ENCODE data around the gene RPS27L.
"Not testable (repeated sequence)": the region's sequence is repeated elsewhere in the genome, so short reads cannot be mapped to it uniquely, and the experiment has no call there.

Gene RPS27L

DNA sequence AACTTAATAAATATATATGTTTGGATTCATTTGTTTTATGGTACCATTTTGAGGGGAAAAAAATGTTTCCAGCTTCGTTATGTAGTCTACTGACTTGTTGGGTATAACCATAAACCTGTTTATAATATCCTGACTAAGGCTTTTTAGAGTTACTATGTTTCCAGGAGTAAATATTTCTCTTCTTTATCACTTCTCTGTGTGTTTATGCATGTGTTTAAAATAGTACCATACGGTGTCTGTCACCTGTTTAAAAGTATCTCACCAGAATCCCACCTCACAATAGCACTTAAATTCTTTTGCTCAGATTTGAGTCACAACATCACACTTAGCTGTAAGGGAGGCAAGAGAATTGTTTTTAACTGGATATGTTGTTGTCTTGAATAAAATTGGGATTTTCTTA is 20.5 kb downstream of the RPS27L start:
- no peak for DNase-seq (ENCODE audit: low spot score)

DNA sequence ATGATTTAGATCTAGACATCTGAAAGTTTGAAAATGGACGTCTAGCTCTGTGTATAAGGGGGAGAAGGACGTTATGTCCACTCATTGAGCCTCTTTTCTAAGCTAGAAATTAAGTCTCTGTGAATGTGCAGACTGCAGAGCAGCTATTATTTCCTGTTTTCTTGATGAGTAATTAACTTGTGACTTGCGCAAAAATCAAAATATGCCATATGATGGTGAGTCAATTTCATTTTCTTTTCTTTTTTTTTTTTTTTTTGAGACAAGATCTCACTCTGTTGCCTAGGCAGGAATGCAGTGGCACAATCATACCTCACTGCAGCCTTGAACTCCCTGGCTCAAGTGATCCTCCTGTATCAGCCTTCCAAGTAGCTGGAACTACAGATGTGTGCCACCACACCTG is 21.5 kb downstream of the RPS27L start:
- no peak for DNase-seq (ENCODE audit: low spot score)

DNA sequence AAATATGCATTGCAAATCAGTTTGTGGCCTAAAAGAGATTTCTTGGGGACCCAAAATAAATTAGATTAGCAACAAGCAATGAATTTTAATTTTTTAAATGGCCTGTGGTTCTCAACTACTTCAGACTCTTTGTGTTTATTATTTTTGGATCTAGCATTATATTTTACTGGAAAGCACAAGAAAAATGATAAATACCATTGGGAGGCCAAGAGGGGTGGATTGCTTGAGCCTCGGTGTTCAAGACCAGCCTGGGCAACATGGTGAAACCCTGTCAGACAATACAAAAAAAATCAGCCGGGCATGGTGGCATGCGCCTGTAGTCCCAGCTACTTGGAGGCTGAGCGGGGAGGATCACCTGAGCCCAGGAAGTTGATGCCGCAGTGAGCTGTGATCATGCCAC is 22.0 kb downstream of the RPS27L start:
- DNase-seq (ENCODE audit: low spot score), result no peak

DNA sequence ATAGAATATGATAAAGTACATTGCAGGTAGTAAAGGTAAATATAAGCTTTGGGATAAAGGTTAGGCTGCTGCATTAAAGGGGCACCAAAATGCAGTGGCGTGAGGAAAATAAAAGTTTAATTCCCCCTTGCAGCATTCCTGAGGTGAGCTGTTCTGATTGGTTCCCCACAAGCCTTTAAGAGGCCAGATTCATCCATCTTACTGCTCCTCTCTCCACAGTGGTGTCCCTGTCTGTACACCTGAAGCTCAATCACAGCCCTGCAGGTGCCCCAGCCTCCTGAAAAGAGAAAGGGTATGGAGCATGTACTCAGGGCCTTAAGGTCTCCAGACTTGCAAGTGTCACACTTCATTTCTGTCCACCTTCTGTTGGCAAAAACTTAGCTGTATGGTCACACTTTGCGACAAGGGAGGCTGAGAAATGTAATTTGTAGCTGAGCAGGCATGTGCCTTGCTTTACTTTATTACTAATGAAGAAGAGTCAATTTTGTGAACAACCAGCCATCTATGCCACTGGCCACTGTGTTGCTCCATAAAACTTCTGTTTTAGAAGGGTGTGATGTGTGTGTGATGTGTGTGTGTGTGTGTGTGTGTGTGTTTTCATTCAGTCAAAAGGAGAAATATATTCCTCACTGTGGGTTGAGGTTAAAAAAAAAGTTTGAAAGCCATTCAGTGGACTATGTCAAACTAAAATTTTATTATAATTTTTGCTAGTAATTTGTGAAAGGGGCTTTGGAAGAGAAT is 22.9 kb downstream of the RPS27L start:
- no peak for DNase-seq (ENCODE audit: low spot score)

DNA sequence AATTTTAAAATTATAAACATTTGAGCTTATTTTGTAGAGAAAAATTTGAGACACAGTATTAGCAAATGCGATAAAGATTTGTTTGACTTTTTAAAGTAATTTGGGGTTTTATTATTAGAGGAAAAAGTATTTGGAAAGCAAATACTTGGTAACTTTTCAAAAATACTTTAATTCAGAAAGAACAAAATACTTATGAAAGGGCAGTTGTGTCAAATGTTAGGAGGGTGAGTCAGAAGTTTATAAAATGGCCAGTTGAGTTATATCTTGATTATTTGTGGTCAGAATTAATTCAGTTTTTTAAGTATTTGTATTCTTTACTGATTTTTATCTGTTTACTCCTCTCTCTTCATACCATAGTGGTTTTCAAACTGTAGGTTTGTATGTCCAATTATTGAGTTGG is 23.5 kb downstream of the RPS27L start:
- no peak for DNase-seq (ENCODE audit: low spot score)

DNA sequence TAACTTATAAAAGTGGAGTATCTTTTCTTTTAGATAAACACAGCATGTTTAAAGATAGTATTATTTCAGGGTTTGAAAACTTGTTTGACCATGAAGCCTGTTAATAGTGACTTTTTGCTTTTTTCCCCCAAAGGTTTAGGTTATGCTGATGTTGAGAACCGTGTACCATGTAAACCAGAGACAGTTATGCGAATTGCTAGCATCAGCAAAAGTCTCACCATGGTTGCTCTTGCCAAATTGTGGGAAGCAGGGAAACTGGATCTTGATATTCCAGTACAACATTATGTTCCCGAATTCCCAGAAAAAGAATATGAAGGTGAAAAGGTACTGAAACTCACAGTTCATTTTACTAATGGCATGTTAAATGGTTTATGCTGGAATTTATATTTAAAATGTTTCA is 30.6 kb downstream of the RPS27L start:
- no peak for DNase-seq (ENCODE audit: low spot score)

DNA sequence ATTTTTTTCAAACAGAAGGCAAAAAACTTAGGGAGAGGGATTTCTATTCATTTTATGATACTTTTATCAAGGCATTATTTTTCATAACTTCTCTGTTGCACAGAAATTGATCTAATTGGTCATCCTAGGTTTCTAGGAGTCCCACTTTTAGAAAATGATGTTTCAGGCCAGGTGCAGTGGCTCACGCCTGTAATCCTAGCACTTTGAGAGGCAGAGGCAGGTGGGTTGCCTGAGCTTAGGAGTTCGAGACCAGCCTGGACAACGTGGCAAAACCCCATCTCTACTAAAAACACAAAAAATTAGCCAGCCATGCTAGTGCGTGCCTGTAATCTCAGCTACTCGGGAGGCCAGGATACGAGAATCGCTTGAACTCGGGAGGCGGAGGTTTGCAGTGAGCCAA is 32.8 kb downstream of the RPS27L start:
- no peak for DNase-seq (ENCODE audit: low spot score)

DNA sequence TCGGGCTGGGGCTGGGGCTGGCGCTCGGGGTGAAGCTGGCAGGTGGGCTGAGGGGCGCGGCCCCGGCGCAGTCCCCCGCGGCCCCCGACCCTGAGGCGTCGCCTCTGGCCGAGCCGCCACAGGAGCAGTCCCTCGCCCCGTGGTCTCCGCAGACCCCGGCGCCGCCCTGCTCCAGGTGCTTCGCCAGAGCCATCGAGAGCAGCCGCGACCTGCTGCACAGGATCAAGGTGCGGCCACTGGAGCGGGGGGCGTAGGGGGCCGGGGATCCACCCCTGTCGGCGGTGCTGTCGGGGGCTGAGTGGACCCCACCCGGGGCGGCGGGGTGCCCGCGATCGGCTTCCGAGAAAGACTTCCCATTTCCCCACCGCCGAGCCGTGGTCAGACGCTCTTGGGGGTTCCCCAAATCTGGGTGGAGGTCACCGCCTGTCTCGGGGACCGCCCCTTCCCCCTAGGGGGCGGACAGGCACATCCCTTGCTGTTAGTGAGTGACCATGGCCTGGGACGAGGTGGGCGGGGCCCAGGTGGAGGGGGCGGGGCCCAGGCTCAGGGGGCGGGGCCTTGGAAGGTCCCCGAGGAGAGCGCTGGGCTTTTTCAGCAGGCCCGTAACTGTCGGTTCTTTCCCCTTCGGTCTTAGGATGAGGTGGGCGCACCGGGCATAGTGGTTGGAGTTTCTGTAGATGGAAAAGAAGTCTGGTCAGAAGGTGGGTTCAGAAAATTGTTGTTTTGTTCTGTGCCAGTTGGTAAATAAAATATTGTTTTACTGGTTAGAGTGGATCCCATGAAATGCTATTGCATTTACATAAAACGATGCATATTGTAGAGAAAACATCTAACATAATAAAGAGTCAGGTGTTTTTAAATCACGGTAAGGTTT is 35.0 kb downstream of the RPS27L start:
- DNase-seq (ENCODE audit: low spot score), result peak; percentile 80

DNA sequence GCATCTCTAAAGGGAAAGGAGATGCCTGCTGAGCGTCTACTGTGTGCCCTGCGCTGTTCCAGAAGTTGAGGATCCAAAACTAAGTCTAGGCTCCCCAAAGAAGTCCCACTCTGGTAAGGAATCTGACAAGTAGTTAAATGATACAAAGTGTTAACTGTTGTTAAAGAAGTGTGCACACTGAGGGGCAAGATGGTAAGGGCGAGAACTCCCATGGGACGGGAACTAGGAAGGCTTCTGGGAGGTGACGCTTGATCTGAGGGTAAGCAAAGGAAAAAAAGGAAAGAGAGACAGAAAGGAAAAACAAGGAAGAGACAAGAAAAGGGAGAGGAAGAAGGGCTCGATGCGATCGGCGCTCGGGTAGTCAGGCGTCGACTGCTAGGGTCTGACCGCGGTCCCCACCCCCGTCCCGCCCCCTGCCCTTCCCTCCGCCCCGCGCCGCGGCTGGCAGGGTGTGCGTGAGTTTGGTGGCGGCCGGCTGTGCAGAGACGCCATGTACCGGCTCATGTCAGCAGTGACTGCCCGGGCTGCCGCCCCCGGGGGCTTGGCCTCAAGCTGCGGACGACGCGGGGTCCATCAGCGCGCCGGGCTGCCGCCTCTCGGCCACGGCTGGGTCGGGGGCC is 35.8 kb downstream of the RPS27L start, which contains the start of gene LACTB:
Gene LACTB, plus strand, starts transcription at position 480 of the 620 bp plus-strand sequence. Its CDS starts 11 bp downstream, at position 491.
- DNase-seq (ENCODE audit: low spot score), result peak; percentile 73

DNA sequence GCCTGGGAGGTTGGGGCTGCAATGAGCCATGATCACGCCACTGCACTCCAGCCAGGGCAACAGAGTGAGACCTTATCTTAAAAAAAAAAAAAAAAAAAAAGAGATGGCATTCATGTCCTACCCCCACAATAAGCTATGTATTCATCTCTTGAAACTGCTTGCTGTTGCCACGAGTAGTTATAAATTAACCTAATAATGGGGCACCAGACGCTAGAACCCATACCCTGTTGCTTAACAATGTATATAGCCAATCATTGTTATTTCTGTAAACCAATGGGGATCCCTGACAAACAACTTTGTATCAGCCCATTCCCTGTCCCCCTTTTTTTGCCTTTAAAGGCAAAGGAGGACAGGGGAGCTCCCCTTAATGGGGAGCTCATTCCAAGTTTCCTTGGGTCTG is 38.4 kb downstream of the RPS27L start:
- no peak for DNase-seq (ENCODE audit: low spot score)

DNA sequence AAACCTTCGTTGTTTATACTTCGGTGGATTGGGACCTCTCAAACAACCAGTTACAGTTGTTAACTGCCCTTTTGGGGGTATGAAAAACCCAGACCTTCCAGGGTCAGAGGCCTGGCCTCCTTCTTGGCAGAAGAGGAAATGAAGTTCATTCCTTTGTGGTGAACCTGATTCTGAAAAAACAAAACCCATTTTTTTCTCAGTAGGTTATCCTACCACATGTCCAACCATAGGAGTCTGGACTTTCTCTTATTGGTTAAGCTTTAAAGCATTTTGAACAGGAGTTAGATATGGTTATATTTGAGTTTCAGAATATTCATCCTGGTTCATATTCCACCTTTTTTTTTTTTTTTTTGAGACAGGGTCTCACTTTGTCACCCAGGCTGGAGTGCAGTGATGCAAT is 42.8 kb downstream of the RPS27L start:
- DNase-seq (ENCODE audit: low spot score), result no peak

DNA sequence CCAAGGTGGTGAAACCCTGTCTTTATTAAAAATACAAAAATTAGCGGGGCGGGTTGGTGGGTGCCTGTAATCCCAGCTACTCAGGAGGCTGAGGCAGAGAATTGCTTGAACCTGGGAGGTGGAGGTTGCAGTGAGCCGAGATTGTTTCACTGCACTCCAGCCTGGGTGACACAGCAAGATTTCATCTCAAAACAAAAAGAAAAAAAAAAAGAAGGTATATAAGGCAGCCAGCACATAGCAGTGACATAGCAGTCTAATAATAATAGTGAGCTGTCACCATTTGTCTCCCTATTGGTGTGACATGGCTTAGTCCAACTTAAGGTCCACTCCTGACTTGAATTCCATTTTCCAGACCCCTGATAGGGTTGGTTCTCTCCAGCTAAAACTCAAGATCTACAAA is 44.4 kb downstream of the RPS27L start:
- no peak for DNase-seq (ENCODE audit: low spot score)

DNA sequence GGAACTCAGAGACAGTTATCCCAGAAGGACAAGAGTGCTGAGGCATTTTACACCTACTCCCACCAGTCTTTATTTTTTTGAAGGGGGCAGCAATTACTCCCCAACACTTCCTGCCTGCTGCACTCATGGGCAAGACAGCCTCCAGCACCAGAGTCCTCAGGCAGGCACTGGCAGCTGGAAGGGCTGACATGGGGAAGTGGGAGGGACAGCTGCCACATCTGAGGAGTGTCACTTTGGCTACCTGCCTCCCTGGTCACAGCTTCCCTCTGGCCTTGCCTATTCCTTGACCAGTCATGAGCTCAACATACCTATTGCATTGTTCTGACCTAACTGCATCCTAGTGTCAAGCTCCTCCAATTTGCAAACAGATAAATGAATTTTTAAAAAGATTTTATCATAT is 45.8 kb downstream of the RPS27L start:
- DNase-seq (ENCODE audit: low spot score), result no peak

DNA sequence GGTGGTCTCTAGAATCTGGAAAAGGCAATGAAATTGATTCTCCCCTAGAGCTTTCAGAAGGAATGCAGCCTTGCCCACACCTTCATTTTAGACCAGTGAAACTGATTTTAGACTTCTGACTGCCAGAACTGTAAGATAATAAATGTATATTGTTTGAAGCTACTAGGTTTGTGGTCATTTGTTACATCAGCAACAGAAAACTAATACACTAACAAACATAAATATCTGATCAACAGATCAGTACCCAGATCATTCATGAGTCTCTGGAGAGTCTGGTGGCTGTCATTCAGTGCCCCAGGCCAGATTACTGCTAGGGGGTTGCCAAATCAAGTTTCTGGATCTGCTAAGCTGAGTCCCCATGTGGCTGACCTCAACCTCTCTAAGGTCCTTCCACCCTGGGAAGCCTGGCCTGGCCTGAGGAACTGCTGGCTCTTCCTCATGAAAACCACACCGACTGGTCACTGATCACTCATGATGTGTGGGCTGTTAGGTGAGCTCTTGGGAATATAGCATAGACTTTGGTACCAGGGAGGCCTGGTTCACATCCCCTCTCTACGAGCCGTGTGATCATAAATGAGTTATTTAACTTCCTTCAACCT is 46.8 kb downstream of the RPS27L start:
- DNase-seq (ENCODE audit: low spot score), result no peak

DNA sequence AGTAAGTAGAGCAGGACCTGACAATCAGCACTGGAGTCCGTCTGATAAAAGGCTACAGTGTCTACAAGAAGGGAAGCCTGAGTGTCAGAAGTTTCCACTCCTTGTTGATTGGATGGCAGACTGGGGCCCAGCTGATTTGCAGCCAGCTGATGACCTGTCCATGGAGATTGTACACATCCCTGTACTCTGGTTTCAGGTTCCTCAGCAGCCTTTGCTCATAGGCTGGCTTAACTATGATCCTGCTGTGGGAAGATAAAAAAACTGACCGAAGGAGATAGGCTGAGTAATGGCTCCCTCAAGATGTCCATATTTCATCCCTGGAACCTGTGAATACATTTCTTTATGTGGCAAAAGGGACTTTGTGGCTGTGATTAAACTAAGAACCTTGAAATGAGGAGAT is 47.4 kb downstream of the RPS27L start:
- DNase-seq (ENCODE audit: low spot score), result no peak

DNA sequence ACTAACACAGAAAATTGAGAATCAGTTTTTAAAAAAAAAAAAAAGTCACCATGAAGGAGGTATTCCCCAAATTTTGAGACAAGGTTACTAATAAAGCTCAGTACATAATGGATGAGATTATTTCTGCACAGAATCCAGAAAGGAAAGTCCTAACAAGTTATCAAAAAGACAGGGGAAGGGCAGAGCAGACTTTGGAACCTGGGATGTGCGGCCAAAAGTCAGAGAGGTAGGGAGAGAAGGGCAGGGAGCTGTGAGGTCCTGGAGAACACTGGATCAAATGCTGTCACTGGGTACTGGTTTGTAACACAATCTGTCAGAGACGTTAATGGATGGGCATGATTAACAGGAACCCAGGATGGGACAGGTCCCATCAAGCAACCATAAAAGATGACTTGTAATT is 47.8 kb downstream of the RPS27L start:
- no peak for DNase-seq (ENCODE audit: low spot score)

DNA sequence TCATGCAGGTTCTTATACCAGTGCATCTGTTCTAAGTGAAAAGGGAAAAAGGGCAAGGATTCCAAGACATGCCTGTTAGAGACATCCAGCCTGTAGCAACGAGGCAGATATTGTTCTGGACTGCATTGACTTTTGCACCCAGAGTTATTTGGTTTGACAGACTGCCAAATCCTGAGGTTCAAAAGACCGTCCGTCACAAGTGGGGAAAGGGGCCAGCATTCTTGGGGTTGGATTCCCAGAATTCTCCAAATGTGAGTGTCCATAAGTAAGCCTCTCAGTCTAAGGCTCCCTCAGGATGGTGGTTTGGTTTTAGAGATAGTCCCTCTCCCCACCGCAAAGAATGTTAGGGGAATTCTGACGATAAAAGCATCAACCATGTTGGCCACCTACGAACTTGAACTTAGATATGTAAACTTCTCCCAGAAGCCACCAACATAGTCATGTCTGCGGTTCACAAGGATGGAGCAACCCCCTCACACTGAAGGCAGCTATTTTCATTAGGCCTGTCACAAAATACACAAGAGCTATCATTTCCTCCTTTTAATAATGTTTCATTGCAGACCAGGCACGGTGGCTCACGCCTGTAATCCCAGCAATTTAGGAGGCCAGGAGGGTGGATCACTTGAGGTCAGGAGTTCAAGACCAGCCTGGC is 49.3 kb downstream of the RPS27L start:
- DNase-seq (ENCODE audit: low spot score), result peak; percentile 58

DNA sequence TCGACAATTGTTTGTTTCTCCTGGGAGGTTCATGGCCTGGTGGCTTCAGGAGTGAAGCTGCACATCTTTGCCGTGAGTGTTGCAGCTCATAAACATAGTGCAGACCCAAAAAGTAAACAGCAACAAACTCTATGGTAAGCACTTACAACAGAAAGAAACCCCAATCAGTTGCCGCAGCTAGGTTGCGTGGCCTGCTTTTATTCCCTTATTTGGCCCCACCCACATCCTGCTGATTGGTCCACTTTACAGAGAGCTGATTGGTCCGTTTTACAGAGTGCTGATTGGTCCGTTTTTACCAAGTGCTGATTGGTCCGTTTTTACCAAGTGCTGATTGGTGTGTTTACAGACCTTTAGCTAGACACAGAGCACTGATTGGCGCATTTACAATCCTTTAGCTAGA is 51.9 kb downstream of the RPS27L start:
- DNase-seq (ENCODE audit: low spot score), result not testable (repeated sequence)

DNA sequence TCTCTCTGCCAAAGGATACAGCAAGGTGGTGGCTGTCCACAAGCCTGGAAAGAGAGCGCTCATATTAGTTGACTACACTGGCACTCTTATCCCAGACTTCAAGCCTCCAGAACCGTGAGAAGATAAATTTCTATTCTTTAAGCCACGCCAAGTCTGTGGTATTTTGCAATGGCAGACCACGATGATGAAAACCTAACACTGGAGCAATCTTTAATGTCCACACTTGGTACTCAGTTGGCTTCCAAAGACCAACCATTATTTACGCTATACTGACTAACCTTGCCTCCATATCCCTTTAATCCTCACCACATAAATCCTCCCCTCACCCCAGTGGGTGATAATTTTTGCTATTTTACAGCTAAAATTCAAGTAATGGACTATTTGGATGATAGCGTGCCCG is 52.5 kb downstream of the RPS27L start:
- no peak for DNase-seq (ENCODE audit: low spot score)

DNA sequence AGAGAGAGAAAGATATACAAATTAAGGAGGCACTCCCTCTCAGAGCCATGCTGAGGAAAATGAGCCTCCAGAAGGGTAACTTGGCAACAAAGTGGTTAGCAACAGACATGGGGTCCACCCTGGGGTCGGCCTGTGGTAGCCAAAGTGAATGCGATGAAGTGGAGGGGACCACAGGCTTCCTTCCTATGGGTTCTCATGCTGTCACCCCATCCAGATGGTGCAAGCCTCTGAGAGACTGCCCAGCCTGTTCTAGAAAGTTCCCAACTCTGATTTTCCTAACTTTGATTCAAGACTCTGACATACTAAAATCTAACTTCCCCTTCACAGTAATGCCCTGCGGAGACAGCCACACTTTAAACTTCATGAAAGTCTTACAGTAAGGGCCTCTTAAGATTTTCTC is 53.9 kb downstream of the RPS27L start:
- no peak for DNase-seq (ENCODE audit: low spot score)

DNA sequence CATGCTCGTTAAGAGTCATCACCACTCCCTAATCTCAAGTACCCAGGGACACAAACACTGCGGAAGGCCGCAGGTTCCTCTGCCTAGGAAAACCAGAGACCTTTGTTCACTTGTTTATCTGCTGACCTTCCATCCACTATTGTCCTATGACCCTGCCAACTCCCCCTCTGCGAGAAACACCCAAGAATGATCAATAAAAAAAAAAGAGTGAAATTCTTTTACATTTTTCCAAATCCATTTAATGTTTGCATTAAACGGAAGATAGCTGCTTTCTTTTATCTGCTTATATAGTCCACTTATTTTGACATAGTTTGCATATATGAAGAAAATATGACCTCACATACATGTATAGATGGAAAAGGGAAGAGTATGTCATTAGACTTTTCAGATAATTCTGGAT is 57.7 kb downstream of the RPS27L start:
- DNase-seq (ENCODE audit: low spot score), result not testable (repeated sequence)

DNA sequence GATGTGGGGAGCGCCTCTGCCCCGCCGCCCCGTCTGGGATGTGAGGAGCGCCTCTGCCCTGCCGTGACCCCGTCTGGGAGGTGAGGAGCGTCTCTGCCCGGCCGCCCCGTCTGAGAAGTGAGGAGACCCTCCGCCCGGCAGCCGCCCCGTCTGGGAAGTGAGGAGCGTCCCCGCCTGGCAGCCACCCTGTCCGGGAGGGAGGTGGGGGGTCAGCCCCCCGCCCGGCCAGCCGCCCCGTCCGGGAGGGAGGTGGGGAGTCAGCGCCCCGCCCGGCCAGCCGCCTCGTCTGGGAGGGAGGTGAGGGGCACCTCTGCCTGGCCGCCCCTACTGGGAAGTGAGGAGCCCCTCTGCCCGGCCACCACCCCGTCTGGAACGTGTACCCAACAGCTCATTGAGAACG is 58.4 kb downstream of the RPS27L start:
- DNase-seq (ENCODE audit: low spot score), result not testable (repeated sequence)
